H9 (cell line): ENCODE data around the gene SIRT7. TPM values are rescaled to one million over a fixed set of nuclear protein-coding genes. Genes with fewer than 3 reads are reported as not detected.

Source experiments
- DNase-seq: peaks from one replicate; pipeline ENCODE4 v3.0.0-alpha.2; 2017
- H2AFZ ChIP-seq: one replicate; pipeline ENCODE4 v1.6.1; 2013; ENCODE audit warnings: mild to moderate bottlenecking, low read length, control low read depth, moderate library complexity
- H2AK5ac ChIP-seq: 2 replicates; pipeline ENCODE4 v1.6.1; 2013; ENCODE audit warnings: low read length, control low read depth, mixed read lengths; ENCODE audit not compliant: insufficient read length
- H2BK120ac ChIP-seq: one replicate; pipeline ENCODE4 v1.6.1; 2013; ENCODE audit warnings: low read depth, mild to moderate bottlenecking, low read length, control low read depth, inconsistent platforms; ENCODE audit not compliant: poor library complexity, severe bottlenecking
- H2BK12ac ChIP-seq: 2 replicates; pipeline ENCODE4 v1.6.1; 2013; ENCODE audit warnings: low read length, control low read depth, mixed read lengths, low read depth; ENCODE audit not compliant: insufficient read length
- H2BK15ac ChIP-seq: 2 replicates; pipeline ENCODE4 v1.6.1; 2013; ENCODE audit warnings: low read depth, low read length, control low read depth
- H2BK20ac ChIP-seq: one replicate; pipeline ENCODE4 v1.6.1; 2013; ENCODE audit warnings: low read depth, mild to moderate bottlenecking, low read length, control low read depth, inconsistent platforms; ENCODE audit not compliant: poor library complexity, severe bottlenecking
- H2BK5ac ChIP-seq: 2 replicates; pipeline ENCODE4 v1.6.1; 2013; ENCODE audit warnings: low read length, control low read depth, mixed read lengths; ENCODE audit not compliant: insufficient read length
- H3K14ac ChIP-seq: 2 replicates; pipeline ENCODE4 v1.6.1; 2013; ENCODE audit warnings: low read length, control low read depth; ENCODE audit not compliant: insufficient read depth
- H3K18ac ChIP-seq: 2 replicates; pipeline ENCODE4 v1.6.1; 2013; ENCODE audit warnings: low read depth, mild to moderate bottlenecking, mixed read lengths, low read length, control low read depth; ENCODE audit not compliant: insufficient read length
- H3K23ac ChIP-seq: 2 replicates; pipeline ENCODE4 v1.6.1; 2013; ENCODE audit warnings: low read length, control low read depth, mixed read lengths, low read depth; ENCODE audit not compliant: insufficient read length
- H3K23me2 ChIP-seq: 2 replicates; pipeline ENCODE4 v1.6.1; 2013; ENCODE audit warnings: low read depth, mild to moderate bottlenecking, mixed read lengths, low read length, control low read depth; ENCODE audit not compliant: insufficient read length, poor library complexity, severe bottlenecking
- H3K27ac ChIP-seq: 2 replicates; pipeline ENCODE4 v1.5.1; 2013; ENCODE audit warnings: low read length, control low read depth, mixed read lengths, low read depth; ENCODE audit not compliant: insufficient read length
- H3K27me3 ChIP-seq: 2 replicates; pipeline ENCODE4 v1.6.1; 2013; ENCODE audit warnings: low read length, control low read depth, inconsistent platforms; ENCODE audit not compliant: insufficient read depth
- H3K4ac ChIP-seq: 2 replicates; pipeline ENCODE4 v1.6.1; 2013; ENCODE audit warnings: low read depth, mild to moderate bottlenecking, control low read depth, inconsistent platforms, low read length, moderate library complexity
- H3K4me1 ChIP-seq: 2 replicates; pipeline ENCODE4 v1.6.1; 2013; ENCODE audit warnings: low read length, control low read depth, inconsistent platforms; ENCODE audit not compliant: insufficient read depth
- H3K4me2 ChIP-seq: 2 replicates; pipeline ENCODE4 v1.6.1; 2013; ENCODE audit warnings: low read length, control low read depth, mixed read lengths; ENCODE audit not compliant: insufficient read length, insufficient read depth
- H3K56ac ChIP-seq: 2 replicates; pipeline ENCODE4 v1.6.1; 2013; ENCODE audit warnings: low read depth, mild to moderate bottlenecking, mixed read lengths, low read length, control low read depth; ENCODE audit not compliant: insufficient read length
- H3K79me1 ChIP-seq: 2 replicates; pipeline ENCODE4 v1.6.1; 2013; ENCODE audit warnings: low read depth, mild to moderate bottlenecking, moderate library complexity, low read length, control low read depth, inconsistent platforms; ENCODE audit not compliant: insufficient read depth, poor library complexity, severe bottlenecking
- H3K79me2 ChIP-seq: 2 replicates; pipeline ENCODE4 v1.6.1; 2013; ENCODE audit warnings: low read length, control low read depth, inconsistent platforms; ENCODE audit not compliant: insufficient read depth
- H3K9ac ChIP-seq: 2 replicates; pipeline ENCODE4 v1.6.1; 2013; ENCODE audit warnings: low read length, control low read depth, mixed read lengths; ENCODE audit not compliant: insufficient read length; ENCODE audit errors: extremely low read depth
- H3K9me3 ChIP-seq: one replicate; pipeline ENCODE4 v1.6.1; 2013; ENCODE audit warnings: low read depth, low read length, inconsistent platforms; ENCODE audit not compliant: control insufficient read depth
- H3T11ph ChIP-seq: one replicate; pipeline ENCODE4 v1.6.1; 2013; ENCODE audit warnings: mild to moderate bottlenecking, low read length, control low read depth, inconsistent platforms
- H4K20me1 ChIP-seq: one replicate; pipeline ENCODE4 v1.6.1; 2013; ENCODE audit not compliant: control insufficient read depth, insufficient read length, insufficient read depth
- H4K5ac ChIP-seq: 2 replicates; pipeline ENCODE4 v1.6.1; 2013; ENCODE audit warnings: low read depth, mild to moderate bottlenecking, mixed read lengths, low read length, control low read depth; ENCODE audit not compliant: insufficient read length
- H4K8ac ChIP-seq: replicated peaks from 2 replicates; pipeline ENCODE4 v1.6.1; 2013; ENCODE audit warnings: low read length, control low read depth, mixed read lengths, low read depth; ENCODE audit not compliant: insufficient read length
- H4K91ac ChIP-seq: 2 replicates; pipeline ENCODE4 v1.6.1; 2013; ENCODE audit warnings: low read depth, mild to moderate bottlenecking, moderate library complexity, mixed read lengths, low read length, control low read depth; ENCODE audit not compliant: insufficient read length
- H3K27ac Mint-ChIP-seq, 3 experiments: 2 replicates in 2 of 3; 3 replicates in 1 of 3; pipeline ENCODE4 v1.8.0; 2020 to 2021; ENCODE audit warnings: mixed read lengths in 3 of 3, mild to moderate bottlenecking in 1 of 3, moderate library complexity in 1 of 3
- H3K27me3 Mint-ChIP-seq: 2 replicates; pipeline ENCODE4 v1.8.0; 2021; ENCODE audit warnings: low read depth, mild to moderate bottlenecking, moderate library complexity, mixed read lengths
- H3K36me3 Mint-ChIP-seq, 3 experiments: 2 replicates in 2 of 3; 3 replicates in 1 of 3; pipeline ENCODE4 v1.8.0; 2020 to 2021; ENCODE audit warnings: low read depth in 3 of 3, mixed read lengths in 3 of 3; ENCODE audit not compliant: insufficient read depth in 1 of 3
- H3K4me1 Mint-ChIP-seq, 2 experiments: 2 replicates each; pipeline ENCODE4 v1.8.0; 2020; ENCODE audit warnings: mixed read lengths in 2 of 2
- H3K4me3 Mint-ChIP-seq, 2 experiments: 2 replicates in 1 of 2; 3 replicates in 1 of 2; pipeline ENCODE4 v1.8.0; 2020 to 2021; ENCODE audit warnings: mild to moderate bottlenecking in 2 of 2, mixed read lengths in 2 of 2, moderate library complexity in 1 of 2
- H3K9me3 Mint-ChIP-seq, 2 experiments: 2 replicates in 1 of 2; 3 replicates in 1 of 2; pipeline ENCODE4 v1.8.0; 2020; ENCODE audit warnings: mild to moderate bottlenecking in 2 of 2, mixed read lengths in 2 of 2, moderate library complexity in 1 of 2
- CTCF ChIP-seq: fragments of 200-600 bp; sonication (generic); conservative IDR thresholded peaks from 3 replicates; pipeline ENCODE4 v1.8.0; 2021; ENCODE audit warnings: antibody characterized with exemption, mild to moderate bottlenecking
- WGBS: extraction: QIAGEN DNeasy Blood & Tissue Kit; methylation state at CpG from one replicate; pipeline ENCODE4 v1.1.7; 2013; ENCODE audit warnings: missing lambda C conversion rate, low lambda C conversion rate, mixed read lengths; ENCODE audit not compliant: insufficient read length; ENCODE audit errors: extremely low coverage; 5-methylcytosine and 5-hydroxymethylcytosine counted together
- total RNA-seq: library from RNA; stranded (reverse); gene quantifications from 2 replicates; pipeline ENCODE4 v1.2.1, GENCODE V29; 2021

Gene SIRT7
- total RNA-seq, 1 experiment from 2014 or later, result 29.7 TPM

- peaks cover 3% of the 10 kb centered on the region for H3K79me1 ChIP-seq
- H3K27me3 Mint-ChIP-seq, result peaks cover 32% of the 10 kb centered on the region
- no peak overlapping the region for H4K91ac ChIP-seq
- H3K79me2 ChIP-seq, result peaks cover 2% of the 10 kb centered on the region; the same call in 1 of the 2 replicates
- no peak overlapping the region for H3K4ac ChIP-seq
- H2AFZ ChIP-seq, result no peak overlapping the region
- H3K27ac ChIP-seq, result no peak overlapping the region
- H2AK5ac ChIP-seq, result no peak overlapping the region
- no peak overlapping the region for H3K14ac ChIP-seq
- peak overlapping the region in 1 of 2 experiments; percentile 48; a peak in 1 of 5 replicates for H3K4me3 Mint-ChIP-seq
- H3T11ph ChIP-seq, result no peak overlapping the region
- no peak overlapping the region for H3K27ac Mint-ChIP-seq
- no peak overlapping the region for H2BK15ac ChIP-seq
- TF ChIP-seq CTCF, result no peak
- peaks cover 0 to 19% of the 10 kb centered on the region in 2 experiments; a peak in 2 of 4 replicates for H3K4me1 Mint-ChIP-seq
- H2BK20ac ChIP-seq, result no peak overlapping the region
- H4K5ac ChIP-seq, result no peak overlapping the region
- H3K9me3 Mint-ChIP-seq, result no peaks in the 10 kb centered on the region
- H3K9ac ChIP-seq, result no peak overlapping the region
- no peak for DNase-seq
- H3K27me3 ChIP-seq, result no peaks in the 10 kb centered on the region; the same call in 1 of the 2 replicates
- H3K23me2 ChIP-seq, result peaks cover 4% of the 10 kb centered on the region
- H2BK5ac ChIP-seq, result no peak overlapping the region
- H3K9me3 ChIP-seq, result no peaks in the 10 kb centered on the region
- H3K56ac ChIP-seq, result no peak overlapping the region
- peaks cover 3 to 32% (median 21%) of the 10 kb centered on the region in 3 experiments; a peak in 6 of 7 replicates for H3K36me3 Mint-ChIP-seq
- WGBS, result no CpG with 5 or more reads among the region's 23 CpGs
- no peaks in the 10 kb centered on the region for H3K4me1 ChIP-seq
- H2BK120ac ChIP-seq, result no peak overlapping the region
- no peak overlapping the region for H4K8ac ChIP-seq
- H2BK12ac ChIP-seq, result no peak overlapping the region
- H3K18ac ChIP-seq, result no peak overlapping the region
- H4K20me1 ChIP-seq, result peaks cover 4% of the 10 kb centered on the region
- H3K4me2 ChIP-seq, result no peak overlapping the region
- H3K23ac ChIP-seq, result no peak overlapping the region
Measured at GRCh38 chr17:81934098-81934757, 16.3 kb upstream of the SIRT7 start.
